Common myeloid progenitor, CD34-positive (primary cell): Measurements from ENCODE around the gene KRT81.
"Not testable (repeated sequence)": the region's sequence is repeated elsewhere in the genome, so short reads cannot be mapped to it uniquely, and the experiment has no call there.

Source experiments
- CTCF ChIA-PET: fragments of 350-600 bp; sonication (Branson Sonifier 250); formaldehyde crosslinking; loops from one replicate; lab custom pipeline; 2021; ENCODE audit warnings: antibody characterized with exemption; lab: Charles Lee
- POLR2A ChIA-PET: fragments of 350-600 bp; sonication (Branson Sonifier 250); formaldehyde crosslinking; loops from one replicate; lab custom pipeline; 2021; ENCODE audit warnings: antibody characterized with exemption; lab: Charles Lee
- DNase-seq, 3 donors: peaks; one replicate each; pipeline versions ENCODE4 v3.0.0 to v3.0.0-alpha.2; 2013
- H3K27ac ChIP-seq, 2 experiments: 1 replicate in 1 of 2; 2 replicates in 1 of 2; pipeline ENCODE4 v1.7.0; 2013; ENCODE audit warnings: inconsistent platforms in 2 of 2, low read length in 2 of 2, mild to moderate bottlenecking in 2 of 2, low read depth in 1 of 2, moderate library complexity in 1 of 2; ENCODE audit not compliant: severe bottlenecking in 2 of 2, insufficient read depth in 1 of 2, poor library complexity in 1 of 2
- H3K27me3 ChIP-seq, 5 experiments: replicated peaks in 2 of 5; 1 replicate in 3 of 5; 2 replicates in 2 of 5; pipeline versions ENCODE4 v1.6.1 to v1.7.0; 2013; ENCODE audit warnings: low read length in 4 of 5, mild to moderate bottlenecking in 2 of 5, moderate library complexity in 2 of 5, inconsistent platforms in 1 of 5; ENCODE audit not compliant: insufficient read depth in 5 of 5, control insufficient read depth in 4 of 5
- H3K36me3 ChIP-seq, 4 experiments: 1 replicate in 2 of 4; 2 replicates in 2 of 4; pipeline versions ENCODE4 v1.6.1 to v1.7.0; 2013; ENCODE audit warnings: low read length in 3 of 4, control low read depth in 1 of 4, mild to moderate bottlenecking in 1 of 4; ENCODE audit not compliant: control insufficient read depth in 4 of 4, insufficient read depth in 4 of 4
- H3K4me1 ChIP-seq, 4 experiments: 1 replicate in 3 of 4; 2 replicates in 1 of 4; pipeline versions ENCODE4 v1.6.1 to v1.7.1; 2013; ENCODE audit warnings: low read length in 3 of 4, mild to moderate bottlenecking in 3 of 4, control low read depth in 1 of 4, inconsistent platforms in 1 of 4, moderate library complexity in 1 of 4; ENCODE audit not compliant: control insufficient read depth in 4 of 4, insufficient read depth in 4 of 4; ENCODE audit errors: control extremely low read depth in 1 of 4
- H3K4me3 ChIP-seq, 7 experiments: 1 replicate in 4 of 7; 2 replicates in 3 of 7; pipeline versions ENCODE4 v1.5.1 to v1.7.0; 2013; ENCODE audit warnings: mild to moderate bottlenecking in 7 of 7, low read length in 6 of 7, moderate library complexity in 6 of 7, inconsistent platforms in 2 of 7, low read depth in 2 of 7, control low read depth in 1 of 7; ENCODE audit not compliant: insufficient read depth in 4 of 7, control insufficient read depth in 1 of 7; ENCODE audit errors: extremely low read depth in 1 of 7
- H3K9me3 ChIP-seq, 5 experiments: 1 replicate in 4 of 5; 2 replicates in 1 of 5; pipeline versions ENCODE4 v1.6.1 to v1.7.1; 2013; ENCODE audit warnings: low read length in 4 of 5, mild to moderate bottlenecking in 2 of 5, inconsistent platforms in 1 of 5, low read depth in 1 of 5, moderate library complexity in 1 of 5; ENCODE audit not compliant: control insufficient read depth in 4 of 5, insufficient read depth in 2 of 5; ENCODE audit errors: control extremely low read depth in 1 of 5
- WGBS: methylation state at CpG from one replicate; pipeline ENCODE4 v1.1.5; 2013; ENCODE audit not compliant: insufficient coverage; 5-methylcytosine and 5-hydroxymethylcytosine counted together

KRT81 gene

GRCh38 chr12:52243259-52243855, 48.0 kb downstream of the KRT81 start:
- ChIA-PET POLR2A (interaction anchor here (1.1 kb wide), 1 partner anchor 12 kb away, joined by 3 read pairs; no protein-coding TSS in a partner anchor), CTCF (interaction anchor here (1.1 to 3.1 kb wide), 10 partner anchors 9 to 84 kb away, joined by 3 to 21 read pairs (median 8); no protein-coding TSS in a partner anchor)
- WGBS: 84% methylated on average over 5 of the region's 5 CpGs
- Histone ChIP-seq H3K4me1 (peaks cover 0 to 25% (median 15%) of the 10 kb centered on the region in 4 experiments), H3K36me3 (no peaks in the 10 kb centered on the region), H3K4me3 (peak overlapping the region in 1 of 7 experiments; percentile 4), H3K9me3 (no peaks in the 10 kb centered on the region), H3K27me3 (peaks cover 0 to 7% (median 4%) of the 10 kb centered on the region in 5 experiments), H3K27ac (no peak overlapping the region)
- DNase-seq: no peak

DNA sequence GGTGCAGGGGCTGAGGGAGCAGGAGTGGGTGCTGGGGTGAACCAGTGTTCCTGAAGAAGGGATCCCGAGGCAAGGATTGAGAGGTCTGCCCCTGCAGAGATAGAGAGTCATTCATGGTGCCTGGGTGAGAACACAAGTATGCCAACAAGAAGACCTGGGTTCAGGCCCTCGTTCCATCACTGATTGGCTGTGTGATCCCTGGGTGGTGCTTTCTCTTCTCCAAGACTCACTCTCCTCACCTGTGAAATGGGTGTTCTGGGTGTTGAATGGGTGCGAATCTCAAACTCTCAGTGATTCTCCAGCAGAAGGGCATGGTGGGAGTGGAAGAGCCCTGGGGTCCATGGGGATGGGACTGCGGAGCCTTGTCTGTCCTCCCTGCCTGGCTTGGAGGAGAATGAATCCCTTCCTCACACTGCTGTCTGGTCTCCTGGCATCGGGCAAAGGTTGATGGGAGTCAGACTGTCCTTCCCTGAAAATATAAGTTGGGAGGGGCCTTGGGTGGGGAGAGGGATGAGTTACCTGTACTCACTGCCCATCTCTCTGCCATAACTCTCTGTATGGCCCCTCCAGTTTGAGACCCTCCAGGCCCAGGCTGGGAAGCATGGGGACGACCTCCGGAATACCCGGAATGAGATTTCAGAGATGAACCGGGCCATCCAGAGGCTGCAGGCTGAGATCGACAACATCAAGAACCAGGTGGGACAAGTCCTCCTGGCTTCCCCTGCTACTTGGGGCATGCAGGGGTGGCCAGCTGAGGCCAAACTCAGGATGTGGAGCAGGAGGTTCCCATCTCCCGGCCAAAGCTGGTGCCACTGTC, 48.7 kb downstream of the KRT81 start:
- Histone ChIP-seq H3K4me1 (peaks cover 0 to 25% (median 15%) of the 10 kb centered on the region in 4 experiments), H3K9me3 (no peaks in the 10 kb centered on the region), H3K27ac (no peak overlapping the region), H3K4me3 (no peak overlapping the region), H3K36me3 (no peaks in the 10 kb centered on the region), H3K27me3 (peaks cover 0 to 7% (median 2%) of the 10 kb centered on the region in 5 experiments)
- DNase-seq: no peak
- CTCF ChIA-PET: interaction anchor here (2.3 to 2.9 kb wide), 2 partner anchors 17 to 29 kb away, joined by 7 to 15 read pairs; no protein-coding TSS in a partner anchor
- WGBS: 100% methylated on average over 8 of the region's 11 CpGs
- POLR2A ChIA-PET: interaction anchor here (1.1 kb wide), 1 partner anchor 11 kb away, joined by 3 read pairs; no protein-coding TSS in a partner anchor

DNA sequence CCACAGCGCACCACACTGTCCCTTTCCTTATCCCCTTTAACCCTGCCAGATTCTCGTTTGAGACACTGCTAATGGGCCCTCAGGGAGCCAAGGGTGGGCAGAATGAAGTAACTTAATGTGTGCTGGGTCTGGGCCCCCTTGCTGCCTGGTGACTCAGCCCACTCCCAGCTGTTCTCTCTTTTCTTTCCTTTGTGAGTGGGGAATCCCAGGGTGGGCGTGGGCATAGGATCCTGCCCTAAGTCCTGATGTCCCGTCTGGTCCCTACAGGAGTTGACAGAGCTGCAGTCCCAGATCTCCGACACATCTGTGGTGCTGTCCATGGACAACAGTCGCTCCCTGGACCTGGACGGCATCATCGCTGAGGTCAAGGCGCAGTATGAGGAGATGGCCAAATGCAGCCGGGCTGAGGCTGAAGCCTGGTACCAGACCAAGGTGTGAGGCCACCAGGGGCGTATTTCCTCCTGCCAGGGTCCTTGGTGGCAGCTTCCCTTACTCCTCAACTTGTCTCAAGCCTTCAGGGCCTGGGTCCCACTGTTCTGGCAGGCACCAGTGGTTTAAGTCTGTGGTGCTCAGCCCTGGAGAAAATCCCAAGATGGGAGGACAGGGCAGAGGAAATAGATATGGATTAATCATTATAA, 50.0 kb downstream of the KRT81 start:
- ChIA-PET POLR2A (no interaction called here), CTCF (interaction anchor here (1.0 to 1.2 kb wide), 3 partner anchors 24 to 37 kb away, joined by 3 read pairs; no protein-coding TSS in a partner anchor)
- Histone ChIP-seq H3K4me1 (peaks cover 0 to 25% (median 15%) of the 10 kb centered on the region in 4 experiments), H3K9me3 (no peaks in the 10 kb centered on the region), H3K27me3 (peaks cover 0 to 7% (median 2%) of the 10 kb centered on the region in 5 experiments), H3K27ac (no peak overlapping the region), H3K36me3 (no peaks in the 10 kb centered on the region), H3K4me3 (no peak overlapping the region)
- 87% methylated on average over 9 of the region's 11 CpGs for WGBS
- DNase-seq: no peak

GRCh38 chr12:52240247-52240646, 51.1 kb downstream of the KRT81 start:
- H3K27ac ChIP-seq, POLR2A ChIA-PET, H3K27me3 ChIP-seq, DNase-seq, H3K4me3 ChIP-seq, H3K9me3 ChIP-seq, H3K36me3 ChIP-seq: not testable (repeated sequence)
- CTCF ChIA-PET: interaction anchor here (1.1 to 1.3 kb wide), 3 partner anchors 18 to 88 kb away, joined by 3 read pairs; no protein-coding TSS in a partner anchor
- 94% methylated on average over 4 of the region's 6 CpGs for WGBS
- H3K4me1 ChIP-seq: peaks cover 0 to 24% (median 15%) of the 10 kb centered on the region in 4 experiments

DNA sequence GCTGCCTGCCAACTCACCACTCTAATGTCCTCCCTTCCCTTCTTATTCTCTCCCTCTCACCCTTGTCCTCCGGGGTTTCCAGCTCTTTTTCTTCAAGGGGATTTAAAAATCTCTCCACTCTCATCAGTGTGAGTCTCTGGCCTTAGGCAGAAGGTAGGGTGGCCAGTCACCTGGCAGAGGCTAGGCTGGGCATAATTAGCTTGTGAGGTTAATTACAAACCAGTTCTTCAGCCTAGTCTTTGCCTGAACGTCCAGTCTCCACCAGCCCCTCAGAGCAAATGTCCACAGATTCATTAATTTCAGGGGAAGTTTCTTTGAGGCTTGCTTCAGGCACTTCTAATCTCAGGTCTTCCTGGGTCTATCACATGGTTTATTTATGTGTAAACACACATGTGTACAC, 51.6 kb downstream of the KRT81 start:
- no peak overlapping the region for H3K27ac ChIP-seq
- H3K27me3 ChIP-seq: peaks cover 0 to 14% (median 3%) of the 10 kb centered on the region in 5 experiments
- no peak overlapping the region for H3K4me3 ChIP-seq
- no peaks in the 10 kb centered on the region for H3K36me3 ChIP-seq
- WGBS: 86% methylated on average over 1 of the region's 2 CpGs
- ChIA-PET POLR2A (no interaction called here), CTCF (interaction anchor here (1.1 to 1.7 kb wide), 4 partner anchors 18 to 89 kb away, joined by 3 read pairs; no protein-coding TSS in a partner anchor)
- H3K4me1 ChIP-seq: peaks cover 0 to 21% (median 15%) of the 10 kb centered on the region in 4 experiments
- H3K9me3 ChIP-seq: no peaks in the 10 kb centered on the region
- no peak for DNase-seq

DNA sequence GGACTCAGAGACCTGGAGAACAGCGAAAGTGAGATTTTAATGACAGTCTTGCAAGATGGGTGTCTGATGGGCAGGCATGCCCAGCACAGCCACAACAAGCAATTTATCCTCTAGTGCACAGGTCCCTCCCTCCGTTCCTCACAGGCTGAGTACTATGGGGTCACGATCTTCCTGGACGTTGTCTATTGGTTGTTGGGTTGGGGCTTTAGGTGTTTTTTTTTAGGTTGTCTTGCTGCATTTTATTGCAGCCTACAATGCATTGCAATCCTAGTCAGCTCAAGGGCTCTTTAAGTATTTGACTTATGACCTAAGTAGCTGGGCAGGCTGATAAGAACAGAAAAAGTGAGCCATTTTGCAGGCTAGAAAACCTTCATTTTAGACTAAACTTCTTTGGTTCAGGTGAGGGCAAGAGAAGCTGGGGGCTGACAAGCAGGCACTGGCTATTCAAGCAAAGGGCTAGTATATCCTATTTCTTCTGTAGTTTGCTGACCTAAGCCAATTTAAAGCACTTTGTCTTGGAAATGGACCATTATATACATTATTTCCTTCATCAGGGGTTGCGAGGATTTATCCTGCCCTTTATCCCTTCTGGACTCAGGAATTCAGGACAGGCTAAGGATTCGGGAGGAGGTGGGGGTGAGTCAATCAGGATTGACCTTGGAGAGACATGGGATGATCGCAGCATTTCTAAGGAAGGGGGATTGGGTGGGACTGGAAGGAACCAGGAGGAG, 52.3 kb downstream of the KRT81 start:
- Histone ChIP-seq H3K36me3 (no peaks in the 10 kb centered on the region), H3K4me3 (no peak overlapping the region), H3K27ac (no peak overlapping the region), H3K4me1 (peaks cover 0 to 14% (median 10%) of the 10 kb centered on the region in 4 experiments), H3K9me3 (no peaks in the 10 kb centered on the region), H3K27me3 (peaks cover 0 to 20% (median 3%) of the 10 kb centered on the region in 5 experiments)
- ChIA-PET CTCF (interaction anchor here (1.2 to 4.4 kb wide), 5 partner anchors 9 to 90 kb away, joined by 3 to 20 read pairs (median 3); no protein-coding TSS in a partner anchor), POLR2A (no interaction called here)
- 96% methylated on average over 2 of the region's 7 CpGs for WGBS
- DNase-seq: no peak
